ENCODE measurements around the gene ZC3H7A. TPM values are rescaled to one million over a fixed set of nuclear protein-coding genes. Genes with fewer than 3 reads are reported as not detected.

The ZC3H7A gene
- total and polyA plus RNA-seq, 2 of the 8 experiments (the other 6 are each of a cell fraction or from before 2014, with no cell fraction given) = 32.0 to 55.9 TPM

- TF ChIP-seq CHD7 (IDR thresholded peaks at IDR 0.05; ENCODE audit: insufficient replicate concordance, low read length) (no peak), RFX5 (IDR thresholded peaks at IDR 0.05; ENCODE audit: borderline replicate concordance, low read depth, low read length) (no peak), SIX5 (IDR thresholded peaks at IDR 0.05; ENCODE audit: low read depth, low read length) (no peak), TBP (IDR thresholded peaks at IDR 0.05; ENCODE audit: low read depth, low read length) (no peak)
Observed at GRCh38 chr16:11747949-11748403, 49.1 kb downstream of the ZC3H7A start (continued).
